Measurements from ENCODE around the gene CAMKV.
"Not testable (repeated sequence)": the region's sequence is repeated elsewhere in the genome, so short reads cannot be mapped to it uniquely, and the experiment has no call there.

Gene CAMKV, protein sequence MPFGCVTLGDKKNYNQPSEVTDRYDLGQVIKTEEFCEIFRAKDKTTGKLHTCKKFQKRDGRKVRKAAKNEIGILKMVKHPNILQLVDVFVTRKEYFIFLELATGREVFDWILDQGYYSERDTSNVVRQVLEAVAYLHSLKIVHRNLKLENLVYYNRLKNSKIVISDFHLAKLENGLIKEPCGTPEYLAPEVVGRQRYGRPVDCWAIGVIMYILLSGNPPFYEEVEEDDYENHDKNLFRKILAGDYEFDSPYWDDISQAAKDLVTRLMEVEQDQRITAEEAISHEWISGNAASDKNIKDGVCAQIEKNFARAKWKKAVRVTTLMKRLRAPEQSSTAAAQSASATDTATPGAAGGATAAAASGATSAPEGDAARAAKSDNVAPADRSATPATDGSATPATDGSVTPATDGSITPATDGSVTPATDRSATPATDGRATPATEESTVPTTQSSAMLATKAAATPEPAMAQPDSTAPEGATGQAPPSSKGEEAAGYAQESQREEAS

DNA sequence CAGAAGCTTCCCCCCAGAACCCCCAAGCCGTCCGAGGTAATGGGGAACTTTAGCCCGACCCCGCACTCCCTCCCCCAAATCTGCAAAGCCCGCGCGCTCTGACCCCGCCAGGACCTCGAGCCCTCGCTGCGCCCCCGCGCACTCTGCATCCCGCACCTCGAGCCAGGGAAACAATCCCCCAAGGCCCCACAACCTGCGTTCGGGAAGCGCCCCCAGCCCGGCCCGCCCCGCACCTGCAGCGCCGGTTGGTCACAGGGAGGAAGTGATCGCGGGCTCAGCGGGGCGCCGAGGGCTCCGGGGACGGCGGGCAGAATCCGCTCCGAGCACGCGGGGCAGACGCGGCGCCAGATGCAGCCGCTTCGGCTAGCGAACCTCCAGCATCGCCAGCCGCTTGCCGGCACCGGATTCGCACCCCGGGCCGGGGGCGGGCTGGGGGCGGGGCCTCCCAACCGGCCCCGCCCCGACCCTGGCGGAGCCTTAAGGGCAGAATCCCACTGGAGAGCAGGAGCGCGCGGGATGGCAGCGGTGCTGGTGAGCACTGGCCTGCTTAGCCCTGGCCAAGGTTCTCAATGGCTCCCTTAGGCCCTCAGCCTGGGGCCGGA is at the start of gene CAMKV:
CAMKV (minus strand) TSS at position 382 of the 602 bp plus-strand sequence. CDS start 7,518 bp downstream, outside the sequence.
- DNase-seq: no peak

DNA sequence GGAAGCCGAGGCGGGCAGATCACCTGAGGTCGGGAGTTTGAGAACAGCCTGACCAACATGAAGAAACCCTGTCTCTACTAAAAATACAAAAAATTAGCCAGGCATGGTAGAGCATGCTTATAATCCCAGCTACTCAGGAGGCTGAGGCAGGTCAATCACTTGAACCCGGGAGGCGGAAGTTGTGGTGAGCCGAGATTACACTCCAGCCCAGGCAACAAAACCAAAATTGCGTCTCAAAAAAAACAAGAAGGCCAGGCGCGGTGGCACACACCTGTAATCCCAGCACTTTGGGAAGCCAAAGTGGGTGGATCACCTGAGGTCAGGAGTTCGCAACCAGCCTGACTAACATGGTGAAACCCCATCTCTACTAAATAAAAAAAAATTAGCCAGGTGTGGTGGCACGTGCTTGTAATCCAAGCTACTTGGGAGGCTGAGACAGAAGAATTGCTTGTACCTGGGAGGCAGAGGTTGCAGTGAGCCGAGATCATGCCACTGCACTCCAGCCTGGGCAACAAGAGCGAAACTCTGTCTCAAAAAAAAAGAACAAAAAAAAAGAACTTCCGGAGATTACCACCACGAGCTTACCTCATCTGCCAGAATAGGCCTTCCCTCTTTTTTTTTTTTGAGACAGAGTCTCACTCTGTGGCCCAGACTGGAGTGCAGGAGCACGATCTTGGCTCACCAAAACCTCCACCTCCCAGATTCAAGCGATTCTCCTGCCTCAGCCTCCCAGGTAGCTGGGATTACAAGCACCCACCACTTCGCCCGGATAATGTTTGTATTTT is 48.3 kb upstream of the CAMKV start:
- DNase-seq: not testable (repeated sequence)

GRCh38 chr3:49916686-49917085 is 47.0 kb upstream of the CAMKV start:
- peak; percentile 45 for DNase-seq

DNA sequence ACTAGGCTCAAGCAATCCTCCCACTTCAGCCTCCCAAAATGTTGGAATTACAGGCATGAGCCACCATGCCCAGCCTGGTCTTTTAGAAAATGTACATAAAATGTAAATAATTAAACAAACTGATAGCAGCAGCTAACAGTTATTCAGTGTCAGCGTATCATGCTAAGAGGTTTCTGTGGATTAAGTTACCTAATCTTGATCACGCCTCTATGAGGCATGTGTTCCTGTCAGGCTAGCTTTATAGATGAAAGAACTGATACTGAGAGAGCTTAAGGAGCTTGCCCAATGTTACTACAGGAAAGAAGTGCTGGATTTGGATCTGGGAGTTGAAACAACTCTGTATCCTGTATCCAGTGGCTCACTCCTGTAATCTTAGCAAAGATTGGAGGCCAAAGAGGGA is 45.2 kb upstream of the CAMKV start:
- no peak for DNase-seq

- no peak for DNase-seq
Measured at GRCh38 chr3:49912881-49913281, 43.2 kb upstream of the CAMKV start.

DNA sequence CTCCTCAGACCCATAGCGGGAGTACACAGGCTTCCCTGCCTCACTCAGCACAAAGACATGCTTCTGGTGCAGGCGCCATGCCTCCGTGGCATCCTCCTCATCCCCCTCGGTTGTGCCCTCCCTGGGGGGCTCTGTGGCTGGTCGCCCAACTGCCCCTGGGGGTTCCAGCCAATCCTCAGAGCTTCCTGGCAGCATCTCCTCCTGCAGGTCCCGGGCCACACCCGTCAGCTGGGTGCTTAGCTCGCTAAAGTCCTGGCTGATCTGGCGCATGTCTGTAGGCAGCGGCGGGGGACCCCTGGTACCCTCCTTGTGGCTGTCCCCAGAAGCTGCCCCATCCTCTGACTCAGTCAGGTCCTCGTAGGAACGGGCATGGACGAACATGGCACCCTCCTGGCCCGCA is 41.9 kb upstream of the CAMKV start:
- DNase-seq: no peak

- DNase-seq: no peak
Measured at GRCh38 chr3:49911124-49911420, 41.4 kb upstream of the CAMKV start.

- DNase-seq: no peak
Measured at GRCh38 chr3:49910409-49911123, 40.9 kb upstream of the CAMKV start.

- peak; percentile 18 for DNase-seq
Measured at GRCh38 chr3:49908373-49909199, 38.9 kb upstream of the CAMKV start.

- DNase-seq: peak; percentile 47
Measured at GRCh38 chr3:49906073-49906743, 36.5 kb upstream of the CAMKV start.

DNA sequence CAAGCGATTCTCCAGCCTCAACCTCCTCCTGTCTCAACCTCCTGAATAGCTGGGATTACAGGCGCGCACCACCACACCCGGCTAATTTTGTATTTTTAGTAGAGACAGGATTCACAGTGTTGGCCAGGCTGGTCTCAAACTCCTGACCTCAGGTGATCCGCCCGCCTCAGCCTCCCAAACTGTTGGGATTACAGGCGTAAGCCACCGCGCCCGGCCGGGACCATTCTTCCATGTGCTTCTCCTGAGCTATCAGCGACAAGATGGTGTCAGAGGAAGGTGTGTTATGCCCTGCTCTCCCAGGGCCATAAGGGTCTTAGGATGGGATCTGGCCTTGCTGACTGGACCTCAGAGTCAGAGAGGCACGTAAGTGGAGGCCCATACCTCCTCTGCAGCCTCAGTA is 34.7 kb upstream of the CAMKV start:
- DNase-seq: not testable (repeated sequence)

GRCh38 chr3:49903451-49904424 is 34.0 kb upstream of the CAMKV start, which contains the start of gene MST1R:
TSS of gene MST1R (minus strand) at chr3:49903873. CDS start at chr3:49903609, 264 bp downstream.
- peak; percentile 83 for DNase-seq

- DNase-seq: no peak
Measured at GRCh38 chr3:49902511-49903345, 33.0 kb upstream of the CAMKV start.

DNA sequence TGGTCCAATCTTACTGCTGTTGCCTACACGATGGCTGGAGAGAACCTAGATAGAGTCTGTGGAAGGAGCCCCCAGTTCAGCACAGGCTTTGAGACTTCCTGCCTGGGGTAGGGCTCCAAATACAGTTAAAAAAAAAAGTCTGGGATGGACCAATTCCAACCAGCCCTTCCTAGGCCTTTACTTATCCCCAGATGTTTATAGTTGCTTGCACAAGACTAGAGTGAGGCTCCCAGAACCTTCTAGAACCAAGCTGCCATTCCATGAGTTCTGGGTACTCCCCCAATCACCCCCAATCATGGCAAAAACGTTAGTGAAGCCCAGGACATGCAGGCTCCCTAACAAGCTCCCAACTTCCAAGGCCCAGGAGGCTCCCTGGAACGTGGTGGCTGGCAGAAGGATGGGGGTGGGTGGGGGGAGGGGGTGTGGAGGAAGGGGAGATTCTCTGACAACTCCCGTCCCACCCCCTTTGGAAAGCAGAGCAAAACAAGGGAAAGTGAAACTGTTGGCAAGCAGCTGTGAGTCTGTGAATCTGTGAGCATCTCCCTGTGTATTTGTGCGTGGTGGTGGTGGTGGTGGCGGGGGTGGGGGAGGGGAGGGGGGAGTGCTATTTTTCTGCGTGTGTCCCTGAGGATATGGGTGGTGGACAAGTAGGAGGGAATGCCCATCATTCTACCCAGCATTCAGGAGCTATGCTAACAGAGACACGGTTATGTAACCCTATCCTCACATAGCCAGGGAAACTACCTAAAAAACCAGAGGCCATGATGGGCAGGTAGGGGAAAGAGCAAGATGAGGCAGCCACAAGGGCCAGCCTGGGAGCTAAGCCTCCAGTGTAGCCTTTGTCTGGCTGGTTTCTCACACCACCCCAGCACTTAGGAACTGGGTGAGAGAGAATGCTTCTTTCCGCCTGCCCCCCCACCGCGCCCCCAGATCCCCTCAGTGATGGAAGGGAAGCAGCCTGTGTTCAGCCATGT is 31.9 kb upstream of the CAMKV start:
- DNase-seq: peak; percentile 63

GRCh38 chr3:49900491-49901153 is 30.9 kb upstream of the CAMKV start:
- DNase-seq: peak; percentile 97

DNA sequence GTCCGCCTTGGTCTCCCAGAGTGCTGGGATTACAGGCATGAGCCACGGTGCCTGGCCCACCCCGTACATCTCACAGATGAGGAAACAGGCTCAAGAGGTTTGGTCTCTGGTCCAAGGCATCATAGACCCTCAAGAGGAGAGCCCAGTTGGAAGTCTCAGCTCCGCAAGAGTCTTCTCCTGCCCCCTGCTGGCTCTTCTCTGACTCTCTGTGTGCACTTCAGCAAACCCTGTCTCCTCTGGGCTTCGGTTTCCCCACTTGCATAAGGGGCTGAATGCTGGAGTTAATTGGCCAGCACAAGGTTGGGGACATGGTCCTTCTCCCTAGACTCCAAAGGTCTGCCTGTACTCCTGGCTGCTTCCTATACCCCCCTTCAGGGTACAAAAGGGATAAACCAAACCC is 30.1 kb upstream of the CAMKV start:
- no peak for DNase-seq

DNA sequence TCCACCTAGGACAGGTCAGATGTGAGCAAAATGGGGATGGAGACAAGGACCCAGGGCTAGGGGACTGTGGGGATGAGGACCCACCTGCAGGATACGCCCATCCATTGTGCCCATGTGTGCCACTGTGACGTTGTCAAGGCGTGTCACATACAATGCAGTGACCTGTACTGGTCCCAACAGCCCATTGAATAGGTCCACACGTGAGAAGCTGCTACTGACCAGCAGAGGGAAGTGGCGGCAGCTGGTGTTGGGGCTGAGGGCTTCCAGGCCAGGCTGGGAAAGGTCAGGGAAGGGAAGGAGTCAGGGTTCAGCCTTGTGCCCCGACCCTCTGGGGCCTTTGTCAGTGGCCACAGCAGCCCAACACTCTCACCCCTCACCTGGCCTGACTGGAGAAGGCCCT is 29.3 kb upstream of the CAMKV start:
- DNase-seq: no peak
